ENCODE measurements around the gene SLC8A1. TPM values are rescaled to one million over a fixed set of nuclear protein-coding genes. Genes with fewer than 3 reads are reported as not detected.

Gene SLC8A1
- total and polyA plus RNA-seq, 2 donors (not counting 1 experiment from before 2014, with no cell fraction given): 0.07 to 0.20 TPM

GRCh38 chr2:40287195-40287594 is 164.7 kb downstream of the SLC8A1 start:
- Histone ChIP-seq H3K4me2 (replicated peaks; ENCODE audit: low read depth, low read length, poor library complexity, severe bottlenecking) (no peak overlapping the region), H3K9me3 (ENCODE audit: control extremely low read depth in 1 of 3, control insufficient read depth in 2 of 3, insufficient read depth in 1 of 3, low read length in 2 of 3) (no peaks in the 10 kb centered on the region), H2AFZ (ENCODE audit: insufficient read depth, low read depth, low read length, poor library complexity, severe bottlenecking) (no peak overlapping the region), H4K20me1 (ENCODE audit: control insufficient read depth, insufficient read depth, low read length, poor library complexity, severe bottlenecking) (no peaks in the 10 kb centered on the region), H3K79me2 (ENCODE audit: control insufficient read depth, insufficient read depth, low read length) (no peaks in the 10 kb centered on the region), H3K27me3 (replicated peaks in 1 of 4; ENCODE audit: control extremely low read depth in 1 of 4, control insufficient read depth in 3 of 4, insufficient read depth in 4 of 4, low read length in 3 of 4) (no peaks in the 10 kb centered on the region), H3K36me3 (replicated peaks in 1 of 2; ENCODE audit: control extremely low read depth in 1 of 2, control insufficient read depth in 1 of 2, extremely low read depth in 1 of 2, insufficient read depth in 2 of 2, low read length in 1 of 2) (no peaks in the 10 kb centered on the region), H3K27ac (ENCODE audit: low read length in 2 of 2) (no peak overlapping the region), H3K9ac (ENCODE audit: low read length) (no peak overlapping the region), H3K4me3 (ENCODE audit: control extremely low read depth in 1 of 5, extremely low read depth in 1 of 5, insufficient read depth in 1 of 5, low read depth in 2 of 5, low read length in 4 of 5) (no peak overlapping the region), H3K4me1 (ENCODE audit: control insufficient read depth in 2 of 2, insufficient read depth in 2 of 2, low read length in 2 of 2) (peaks cover 5 to 12% of the 10 kb centered on the region in 2 donors)
- Mint-ChIP-seq H3K4me3 (no peak overlapping the region), H3K4me1 (peaks cover 20% of the 10 kb centered on the region), H3K27ac (no peak overlapping the region), H3K27me3 (no peaks in the 10 kb centered on the region), H3K9me3 (ENCODE audit: insufficient read depth) (no peaks in the 10 kb centered on the region)
- intact Hi-C loops (cut with micrococcal nuclease): no loop called here
- ATAC-seq (ENCODE audit: low read depth): no peak
- ChIA-PET CTCF (no interaction called here), POLR2A (no interaction called here)
- no peak for DNase-seq
- no peak for TF ChIP-seq EZH2 (IDR thresholded peaks at IDR 0.05; ENCODE audit: borderline replicate concordance, insufficient read depth, low read depth, low read length, poor library complexity, severe bottlenecking)
- no peak for TF ChIP-seq CTCF (IDR thresholded peaks at IDR 0.05)
- WGBS (ENCODE audit: insufficient coverage): 100% methylated on average over 1 of the region's 2 CpGs

- Mint-ChIP-seq H3K27me3 (no peaks in the 10 kb centered on the region), H3K4me1 (peaks cover 24% of the 10 kb centered on the region), H3K9me3 (ENCODE audit: insufficient read depth) (no peaks in the 10 kb centered on the region), H3K27ac (no peak overlapping the region), H3K4me3 (no peak overlapping the region)
- intact Hi-C loops (cut with micrococcal nuclease): no loop called here
- Histone ChIP-seq H3K27me3 (replicated peaks in 1 of 4; ENCODE audit: control extremely low read depth in 1 of 4, control insufficient read depth in 3 of 4, insufficient read depth in 4 of 4, low read length in 3 of 4) (no peaks in the 10 kb centered on the region), H3K4me2 (replicated peaks; ENCODE audit: low read depth, low read length, poor library complexity, severe bottlenecking) (no peak overlapping the region), H3K79me2 (ENCODE audit: control insufficient read depth, insufficient read depth, low read length) (no peaks in the 10 kb centered on the region), H2AFZ (ENCODE audit: insufficient read depth, low read depth, low read length, poor library complexity, severe bottlenecking) (no peak overlapping the region), H3K4me1 (ENCODE audit: control insufficient read depth in 2 of 2, insufficient read depth in 2 of 2, low read length in 2 of 2) (peaks cover 9 to 17% of the 10 kb centered on the region in 2 donors), H4K20me1 (ENCODE audit: control insufficient read depth, insufficient read depth, low read length, poor library complexity, severe bottlenecking) (no peaks in the 10 kb centered on the region), H3K27ac (ENCODE audit: low read length in 2 of 2) (no peak overlapping the region), H3K4me3 (ENCODE audit: control extremely low read depth in 1 of 5, extremely low read depth in 1 of 5, insufficient read depth in 1 of 5, low read depth in 2 of 5, low read length in 4 of 5) (no peak overlapping the region), H3K9ac (ENCODE audit: low read length) (no peak overlapping the region), H3K36me3 (replicated peaks in 1 of 2; ENCODE audit: control extremely low read depth in 1 of 2, control insufficient read depth in 1 of 2, extremely low read depth in 1 of 2, insufficient read depth in 2 of 2, low read length in 1 of 2) (no peaks in the 10 kb centered on the region), H3K9me3 (ENCODE audit: control extremely low read depth in 1 of 3, control insufficient read depth in 2 of 3, insufficient read depth in 1 of 3, low read length in 2 of 3) (no peaks in the 10 kb centered on the region)
- no peak for DNase-seq
- ChIA-PET POLR2A (no interaction called here), CTCF (no interaction called here)
- 96% methylated on average over 3 of the region's 3 CpGs for WGBS (ENCODE audit: insufficient coverage)
- ATAC-seq (ENCODE audit: low read depth): no peak
- no peak for TF ChIP-seq EZH2 (IDR thresholded peaks at IDR 0.05; ENCODE audit: borderline replicate concordance, insufficient read depth, low read depth, low read length, poor library complexity, severe bottlenecking)
- TF ChIP-seq CTCF (IDR thresholded peaks at IDR 0.05): no peak
Measured at GRCh38 chr2:40286721-40287120, 165.2 kb downstream of the SLC8A1 start.

Data from B cell (primary cell).